Astrocyte (in vitro differentiated cells and primary cell): ENCODE results near the gene RTL5. TPM values are rescaled to one million over a fixed set of nuclear protein-coding genes. Genes with fewer than 3 reads are reported as not detected.

Source experiments
- DNase-seq: peaks from one replicate; pipeline ENCODE4 v3.0.0-alpha.2; 2010; ENCODE audit warnings: low read depth
- FAIRE-seq: peaks from 2 replicates; lab custom pipeline; 2011; peaks lifted over from hg19 to GRCh38; lab: Jason Lieb, UNC
- H2AFZ ChIP-seq: 2 replicates; pipeline ENCODE4 v1.6.0; 2012; ENCODE audit warnings: low read depth, low read length, inconsistent platforms
- H3K27ac ChIP-seq: 2 replicates; pipeline ENCODE4 v1.5.1; 2011; ENCODE audit warnings: low read depth, low read length, inconsistent platforms
- H3K27me3 ChIP-seq: 2 replicates; pipeline ENCODE4 v1.6.0; 2011; ENCODE audit warnings: low read length, inconsistent platforms; ENCODE audit not compliant: insufficient read depth
- H3K36me3 ChIP-seq: 2 replicates; pipeline ENCODE4 v1.5.1; 2011; ENCODE audit warnings: low read length, inconsistent platforms; ENCODE audit not compliant: insufficient read depth
- H3K4me1 ChIP-seq: 2 replicates; pipeline ENCODE4 v1.5.1; 2011; ENCODE audit warnings: low read length, inconsistent platforms; ENCODE audit not compliant: insufficient read depth
- H3K4me2 ChIP-seq: 2 replicates; pipeline ENCODE4 v1.6.0; 2012; ENCODE audit warnings: low read length, inconsistent platforms
- H3K4me3 ChIP-seq: 2 replicates; pipeline ENCODE4 v1.5.1; 2011; ENCODE audit warnings: low read depth, mild to moderate bottlenecking, low read length, inconsistent platforms; ENCODE audit not compliant: insufficient read depth
- H3K79me2 ChIP-seq: 2 replicates; pipeline ENCODE4 v1.6.0; 2012; ENCODE audit warnings: mild to moderate bottlenecking, low read length, inconsistent platforms; ENCODE audit not compliant: insufficient read depth
- H3K9ac ChIP-seq: 2 replicates; pipeline ENCODE4 v1.6.0; 2012; ENCODE audit warnings: mild to moderate bottlenecking, low read length, inconsistent platforms
- H3K9me3 ChIP-seq: 2 replicates; pipeline ENCODE4 v1.5.1; 2012; ENCODE audit warnings: low read depth, mild to moderate bottlenecking, low read length, inconsistent platforms; ENCODE audit not compliant: insufficient read depth
- H4K20me1 ChIP-seq: 2 replicates; pipeline ENCODE4 v1.6.0; 2012; ENCODE audit warnings: low read length, inconsistent platforms; ENCODE audit not compliant: insufficient read depth
- H3K27ac Mint-ChIP-seq: one replicate; pipeline ENCODE4 v1.8.0; 2021; ENCODE audit warnings: mild to moderate bottlenecking, mixed read lengths; ENCODE audit not compliant: unreplicated experiment
- H3K27me3 Mint-ChIP-seq: one replicate; pipeline ENCODE4 v1.8.0; 2021; ENCODE audit warnings: low read depth, mixed read lengths; ENCODE audit not compliant: unreplicated experiment
- H3K36me3 Mint-ChIP-seq: one replicate; pipeline ENCODE4 v1.8.0; 2021; ENCODE audit warnings: low read depth, mixed read lengths; ENCODE audit not compliant: unreplicated experiment
- H3K4me1 Mint-ChIP-seq: one replicate; pipeline ENCODE4 v1.8.0; 2021; ENCODE audit warnings: low read depth, mixed read lengths; ENCODE audit not compliant: unreplicated experiment
- H3K4me3 Mint-ChIP-seq: one replicate; pipeline ENCODE4 v1.8.0; 2021; ENCODE audit warnings: mild to moderate bottlenecking, moderate library complexity, mixed read lengths; ENCODE audit not compliant: unreplicated experiment
- H3K9me3 Mint-ChIP-seq: one replicate; pipeline ENCODE4 v1.8.0; 2021; ENCODE audit warnings: mild to moderate bottlenecking, mixed read lengths; ENCODE audit not compliant: unreplicated experiment
- CTCF ChIP-seq: IDR thresholded peaks from 2 replicates; pipeline ENCODE4 v1.5.1; 2011; ENCODE audit warnings: low read depth, mild to moderate bottlenecking, inconsistent platforms, low read length, moderate library complexity; ENCODE audit not compliant: insufficient read depth
- EZH2 ChIP-seq: IDR thresholded peaks from 2 replicates; pipeline ENCODE4 v1.6.1; 2012; ENCODE audit warnings: mild to moderate bottlenecking, low read length, inconsistent platforms; ENCODE audit not compliant: insufficient read depth
- total RNA-seq: library from RNA; stranded (reverse); gene quantifications from 2 replicates; pipeline ENCODE4 v1.2.1, GENCODE V29; 2021

Gene RTL5
- total RNA-seq, 1 donor from 2014 or later: 16.1 TPM

- H3K4me1 Mint-ChIP-seq: peaks cover 7% of the 10 kb centered on the region
- no peaks in the 10 kb centered on the region for H3K9me3 Mint-ChIP-seq
- Histone ChIP-seq H3K79me2 (no peaks in the 10 kb centered on the region), H3K4me3 (no peak overlapping the region), H3K36me3 (no peaks in the 10 kb centered on the region), H3K9ac (no peak overlapping the region), H3K4me1 (no peaks in the 10 kb centered on the region), H4K20me1 (no peaks in the 10 kb centered on the region), H3K4me2 (no peak overlapping the region), H2AFZ (no peak overlapping the region), H3K27me3 (no peaks in the 10 kb centered on the region), H3K27ac (no peak overlapping the region), H3K9me3 (no peaks in the 10 kb centered on the region)
- no peaks in the 10 kb centered on the region for H3K27me3 Mint-ChIP-seq
- peaks cover 6% of the 10 kb centered on the region for H3K36me3 Mint-ChIP-seq
- no peak overlapping the region for H3K27ac Mint-ChIP-seq
- TF ChIP-seq EZH2: no peak
- no peak for TF ChIP-seq CTCF
- no peak overlapping the region for H3K4me3 Mint-ChIP-seq
- FAIRE-seq (peak; percentile 50), DNase-seq (no peak)
Measured at GRCh38 chrX:72107841-72108595, 23.7 kb downstream of the RTL5 start.

- Histone ChIP-seq H3K4me1 (no peaks in the 10 kb centered on the region), H3K27me3 (no peaks in the 10 kb centered on the region), H3K4me3 (no peak overlapping the region), H3K9ac (no peak overlapping the region), H3K36me3 (no peaks in the 10 kb centered on the region), H4K20me1 (no peaks in the 10 kb centered on the region), H3K79me2 (no peaks in the 10 kb centered on the region), H2AFZ (no peak overlapping the region), H3K27ac (no peak overlapping the region), H3K9me3 (no peaks in the 10 kb centered on the region), H3K4me2 (no peak overlapping the region)
- H3K4me1 Mint-ChIP-seq: peaks cover 11% of the 10 kb centered on the region
- peaks cover 6% of the 10 kb centered on the region for H3K36me3 Mint-ChIP-seq
- no peak for DNase-seq
- H3K27ac Mint-ChIP-seq: peak overlapping the region; percentile 92
- no peak for FAIRE-seq
- H3K9me3 Mint-ChIP-seq: no peaks in the 10 kb centered on the region
- H3K27me3 Mint-ChIP-seq: no peaks in the 10 kb centered on the region
- no peak overlapping the region for H3K4me3 Mint-ChIP-seq
- no peak for TF ChIP-seq EZH2
- TF ChIP-seq CTCF: no peak
Measured at GRCh38 chrX:72107320-72107719, 24.4 kb downstream of the RTL5 start.

GRCh38 chrX:72105436-72105835 is 26.3 kb downstream of the RTL5 start:
- Mint-ChIP-seq H3K27me3 (no peaks in the 10 kb centered on the region), H3K4me3 (no peak overlapping the region)
- H3K79me2 ChIP-seq: no peaks in the 10 kb centered on the region

More at GRCh38 chrX:72105436-72105835, 26.3 kb downstream of the RTL5 start:
- Histone ChIP-seq H3K4me3 (no peak overlapping the region), H3K27me3 (no peaks in the 10 kb centered on the region), H3K9ac (no peak overlapping the region), H3K27ac (no peak overlapping the region), H4K20me1 (no peaks in the 10 kb centered on the region), H2AFZ (no peak overlapping the region), H3K9me3 (no peaks in the 10 kb centered on the region), H3K4me2 (no peak overlapping the region), H3K4me1 (no peaks in the 10 kb centered on the region), H3K36me3 (no peaks in the 10 kb centered on the region)
- DNase-seq (no peak), FAIRE-seq (no peak)
- Mint-ChIP-seq H3K4me1 (peaks cover 15% of the 10 kb centered on the region), H3K27ac (no peak overlapping the region), H3K9me3 (no peaks in the 10 kb centered on the region), H3K36me3 (peaks cover 6% of the 10 kb centered on the region)
- no peak for TF ChIP-seq EZH2
- TF ChIP-seq CTCF: no peak
